Neural crest cell (in vitro differentiated cells): ENCODE results near the gene DROSHA. TPM values are rescaled to one million over a fixed set of nuclear protein-coding genes. Genes with fewer than 3 reads are reported as not detected.

Source experiments
- DNase-seq: peaks from one replicate; pipeline ENCODE4 v3.0.0; 2021; ENCODE audit warnings: low read depth, mixed read lengths, low spot score
- H3K27ac Mint-ChIP-seq: one replicate; pipeline ENCODE4 v1.8.0; 2021; ENCODE audit warnings: mild to moderate bottlenecking, mixed read lengths; ENCODE audit not compliant: unreplicated experiment
- H3K27me3 Mint-ChIP-seq: 2 replicates; pipeline ENCODE4 v1.8.0; 2021; ENCODE audit warnings: low read depth, mild to moderate bottlenecking, mixed read lengths
- H3K36me3 Mint-ChIP-seq: 2 replicates; pipeline ENCODE4 v1.8.0; 2021; ENCODE audit warnings: low read depth, mild to moderate bottlenecking, mixed read lengths
- H3K4me1 Mint-ChIP-seq: 2 replicates; pipeline ENCODE4 v1.8.0; 2021; ENCODE audit warnings: mixed read lengths
- H3K4me3 Mint-ChIP-seq: one replicate; pipeline ENCODE4 v1.8.0; 2021; ENCODE audit warnings: mild to moderate bottlenecking, mixed read lengths
- H3K9me3 Mint-ChIP-seq: 2 replicates; pipeline ENCODE4 v1.8.0; 2021; ENCODE audit warnings: mixed read lengths
- total RNA-seq: library from RNA; stranded (reverse); gene quantifications from 2 replicates; pipeline ENCODE4 v1.2.1, GENCODE V29; 2021
- TF ChIP-seq, protein P1 (sequence below): fragments of 200-600 bp; sonication (generic); conservative IDR thresholded peaks from 2 replicates; pipeline ENCODE4 v1.5.0; 2021; ENCODE audit warnings: antibody characterized with exemption, mild to moderate bottlenecking

DROSHA gene
- total RNA-seq, 1 donor from 2014 or later = 116 TPM

DNA sequence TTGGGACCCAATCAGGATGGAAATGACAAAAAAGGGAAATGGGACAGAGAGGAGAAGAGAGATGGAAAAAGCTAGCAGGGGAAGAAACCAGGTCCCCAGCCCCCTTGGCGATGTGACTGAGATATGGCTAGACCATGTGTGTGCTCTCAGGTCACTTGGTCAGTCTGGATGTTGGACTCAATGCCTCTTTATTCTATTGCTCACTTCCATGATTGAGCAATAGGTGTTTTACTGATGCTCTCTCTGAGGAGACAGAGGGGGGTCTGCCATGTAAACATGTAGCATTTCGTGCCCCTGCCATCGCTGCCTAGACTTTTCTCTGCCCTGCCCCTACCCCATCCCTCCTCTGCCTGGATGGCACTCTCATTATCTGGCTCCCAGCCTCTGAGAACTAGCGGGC is 150.6 kb downstream of the DROSHA start:
- H3K27ac Mint-ChIP-seq = peak overlapping the region; percentile 86
- H3K9me3 Mint-ChIP-seq = peaks cover 3% of the 10 kb centered on the region
- TF ChIP-seq, protein P1, sequence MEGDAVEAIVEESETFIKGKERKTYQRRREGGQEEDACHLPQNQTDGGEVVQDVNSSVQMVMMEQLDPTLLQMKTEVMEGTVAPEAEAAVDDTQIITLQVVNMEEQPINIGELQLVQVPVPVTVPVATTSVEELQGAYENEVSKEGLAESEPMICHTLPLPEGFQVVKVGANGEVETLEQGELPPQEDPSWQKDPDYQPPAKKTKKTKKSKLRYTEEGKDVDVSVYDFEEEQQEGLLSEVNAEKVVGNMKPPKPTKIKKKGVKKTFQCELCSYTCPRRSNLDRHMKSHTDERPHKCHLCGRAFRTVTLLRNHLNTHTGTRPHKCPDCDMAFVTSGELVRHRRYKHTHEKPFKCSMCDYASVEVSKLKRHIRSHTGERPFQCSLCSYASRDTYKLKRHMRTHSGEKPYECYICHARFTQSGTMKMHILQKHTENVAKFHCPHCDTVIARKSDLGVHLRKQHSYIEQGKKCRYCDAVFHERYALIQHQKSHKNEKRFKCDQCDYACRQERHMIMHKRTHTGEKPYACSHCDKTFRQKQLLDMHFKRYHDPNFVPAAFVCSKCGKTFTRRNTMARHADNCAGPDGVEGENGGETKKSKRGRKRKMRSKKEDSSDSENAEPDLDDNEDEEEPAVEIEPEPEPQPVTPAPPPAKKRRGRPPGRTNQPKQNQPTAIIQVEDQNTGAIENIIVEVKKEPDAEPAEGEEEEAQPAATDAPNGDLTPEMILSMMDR = no peak
- peaks cover 3% of the 10 kb centered on the region for H3K36me3 Mint-ChIP-seq
- no peak overlapping the region for H3K4me3 Mint-ChIP-seq
- peaks cover 22% of the 10 kb centered on the region for H3K4me1 Mint-ChIP-seq
- H3K27me3 Mint-ChIP-seq = no peaks in the 10 kb centered on the region
- no peak for DNase-seq

GRCh38 chr5:31380049-31380448 is 151.8 kb downstream of the DROSHA start:
- no peak overlapping the region for H3K4me3 Mint-ChIP-seq
- no peak overlapping the region for H3K27ac Mint-ChIP-seq
- DNase-seq = no peak
- peaks cover 22% of the 10 kb centered on the region for H3K4me1 Mint-ChIP-seq
- peaks cover 3% of the 10 kb centered on the region for H3K9me3 Mint-ChIP-seq
- no peaks in the 10 kb centered on the region for H3K27me3 Mint-ChIP-seq
- TF ChIP-seq, protein P1 = no peak
- H3K36me3 Mint-ChIP-seq = no peaks in the 10 kb centered on the region

- no peak overlapping the region for H3K27ac Mint-ChIP-seq
- no peak overlapping the region for H3K4me3 Mint-ChIP-seq
- H3K4me1 Mint-ChIP-seq = peaks cover 22% of the 10 kb centered on the region
- no peaks in the 10 kb centered on the region for H3K27me3 Mint-ChIP-seq
- DNase-seq = no peak
- TF ChIP-seq, protein P1 = no peak
- no peaks in the 10 kb centered on the region for H3K36me3 Mint-ChIP-seq
- H3K9me3 Mint-ChIP-seq = no peaks in the 10 kb centered on the region
These were observed 153.1 kb downstream of the DROSHA start for GRCh38 chr5:31378838-31379237.

DNA sequence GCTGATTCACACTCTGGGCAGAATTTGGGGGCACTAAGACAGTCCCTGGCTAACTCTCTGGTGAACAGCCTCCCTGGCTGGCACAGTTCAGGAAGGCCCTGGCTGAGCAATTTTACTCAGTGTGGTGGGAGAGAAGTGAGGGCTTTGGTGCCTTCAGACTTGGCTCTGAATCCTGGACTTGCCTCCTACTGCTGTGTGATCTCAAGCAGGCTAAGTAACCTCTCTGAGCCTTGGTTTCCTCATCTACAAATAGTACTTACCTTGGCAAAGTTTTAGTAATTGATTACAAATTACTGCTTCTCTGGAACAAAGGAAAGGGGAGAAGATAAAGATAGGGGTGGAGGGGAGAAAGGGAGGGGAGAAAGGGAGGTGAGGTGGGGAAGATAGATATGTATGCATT is 153.8 kb downstream of the DROSHA start:
- TF ChIP-seq, protein P1 = no peak
- Mint-ChIP-seq H3K27ac (no peak overlapping the region), H3K4me3 (no peak overlapping the region), H3K4me1 (peaks cover 17% of the 10 kb centered on the region), H3K9me3 (no peaks in the 10 kb centered on the region), H3K36me3 (no peaks in the 10 kb centered on the region), H3K27me3 (no peaks in the 10 kb centered on the region)
- DNase-seq = no peak

DNA sequence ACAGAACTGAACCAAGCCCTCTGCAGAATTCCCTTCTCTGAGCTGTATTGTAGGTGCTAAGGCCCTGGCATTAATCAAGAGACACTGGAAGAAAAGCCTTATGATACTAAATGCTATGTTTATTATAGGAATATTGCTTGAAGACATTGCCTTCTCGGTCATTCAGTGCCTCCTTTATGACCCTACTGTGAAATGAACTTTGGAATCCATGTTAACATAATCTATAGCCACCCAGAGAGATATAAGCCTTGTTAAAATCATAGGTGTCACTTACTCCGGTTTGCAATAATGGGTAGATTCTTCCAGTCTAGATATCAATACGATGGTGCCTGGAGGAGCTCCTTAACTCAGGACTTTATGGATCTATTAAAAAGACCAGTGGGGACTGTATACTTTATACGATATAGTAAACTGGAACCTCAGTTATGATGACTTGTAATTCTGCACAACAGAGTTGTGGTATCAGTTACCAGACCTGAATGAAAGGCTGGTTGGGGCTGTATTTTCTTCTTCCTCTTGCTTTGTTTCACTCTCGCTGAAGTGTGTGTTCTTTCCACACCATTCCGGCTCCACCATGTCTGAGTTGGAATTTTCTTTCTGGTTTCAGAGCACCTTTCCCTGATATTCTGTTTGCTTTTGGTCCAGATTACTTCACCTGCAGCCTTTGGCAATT is 154.5 kb downstream of the DROSHA start:
- Mint-ChIP-seq H3K27ac (no peak overlapping the region), H3K4me3 (no peak overlapping the region), H3K4me1 (peaks cover 9% of the 10 kb centered on the region), H3K27me3 (no peaks in the 10 kb centered on the region), H3K36me3 (no peaks in the 10 kb centered on the region), H3K9me3 (no peaks in the 10 kb centered on the region)
- DNase-seq = no peak
- TF ChIP-seq, protein P1 = no peak
